B cell (primary cell): ENCODE results near the gene FBLN2. TPM values are rescaled to one million over a fixed set of nuclear protein-coding genes. Genes with fewer than 3 reads are reported as not detected.

Experiments used
- ATAC-seq: fragments of 200-7000 bp; cut with Tn5 transposase; one replicate; pipeline ENCODE4 v1.10.0; 2021; ENCODE audit warnings: low read depth, mild to moderate bottlenecking, moderate number of reproducible peaks, moderate library complexity
- CTCF ChIA-PET: fragments of 350-600 bp; sonication (Branson Sonifier 250); formaldehyde crosslinking; loops from one replicate; lab custom pipeline; 2021; ENCODE audit warnings: antibody characterized with exemption, inconsistent platforms; lab: Charles Lee
- POLR2A ChIA-PET: fragments of 350-600 bp; sonication (Branson Sonifier 250); formaldehyde crosslinking; loops from one replicate; lab custom pipeline; 2021; ENCODE audit warnings: antibody characterized with exemption; lab: Charles Lee
- DNase-seq: peaks from one replicate; pipeline ENCODE4 v3.0.0; 2013
- H2AFZ ChIP-seq: 2 replicates; pipeline ENCODE4 v1.6.1; 2012; ENCODE audit warnings: mild to moderate bottlenecking, low read depth, low read length; ENCODE audit not compliant: insufficient read depth, poor library complexity, severe bottlenecking
- H3K27ac ChIP-seq, 2 donors: 1 replicate in 1 of 2; 2 replicates in 1 of 2; pipeline ENCODE4 v1.5.1; 2012 to 2013; ENCODE audit warnings: low read length in 2 of 2, mild to moderate bottlenecking in 2 of 2, moderate library complexity in 1 of 2
- H3K27me3 ChIP-seq, 4 experiments: fragments of 200-600 bp in 1 of 4; sonication (generic) in 1 of 4; replicated peaks in 1 of 4; 1 replicate in 2 of 4; 2 replicates in 2 of 4; pipeline versions ENCODE4 v1.6.1 to v1.7.0; 2013 to 2016; ENCODE audit warnings: low read length in 3 of 4, mild to moderate bottlenecking in 2 of 4, mixed read lengths in 1 of 4, moderate library complexity in 1 of 4; ENCODE audit not compliant: insufficient read depth in 4 of 4, control insufficient read depth in 3 of 4; ENCODE audit errors: control extremely low read depth in 1 of 4
- H3K36me3 ChIP-seq, 2 experiments: replicated peaks in 1 of 2; 1 replicate in 1 of 2; 2 replicates in 1 of 2; pipeline versions ENCODE4 v1.6.1 to v1.7.1; 2013; ENCODE audit warnings: low read length in 1 of 2; ENCODE audit not compliant: insufficient read depth in 2 of 2, control insufficient read depth in 1 of 2; ENCODE audit errors: control extremely low read depth in 1 of 2, extremely low read depth in 1 of 2
- H3K4me1 ChIP-seq, 2 donors: fragments of 200-600 bp in 1 of 2; sonication (generic) in 1 of 2; 1 replicate in 1 of 2; 2 replicates in 1 of 2; pipeline versions ENCODE4 v1.5.1 to v1.6.1; 2013 to 2017; ENCODE audit warnings: low read length in 2 of 2; ENCODE audit not compliant: control insufficient read depth in 2 of 2, insufficient read depth in 2 of 2
- H3K4me2 ChIP-seq: replicated peaks from 2 replicates; pipeline ENCODE3; 2012; ENCODE audit warnings: mild to moderate bottlenecking, low read depth, low read length; ENCODE audit not compliant: poor library complexity, severe bottlenecking
- H3K4me3 ChIP-seq, 5 experiments: fragments of 200-600 bp in 1 of 5; sonication (generic) in 1 of 5; 1 replicate in 3 of 5; 2 replicates in 2 of 5; pipeline versions ENCODE4 v1.5.1 to v1.7.0; 2011 to 2016; ENCODE audit warnings: low read length in 4 of 5, mild to moderate bottlenecking in 4 of 5, low read depth in 2 of 5, control low read depth in 1 of 5, moderate library complexity in 1 of 5; ENCODE audit not compliant: insufficient read depth in 1 of 5; ENCODE audit errors: control extremely low read depth in 1 of 5, extremely low read depth in 1 of 5
- H3K79me2 ChIP-seq: fragments of 200-600 bp; sonication (generic); one replicate; pipeline ENCODE4 v1.6.0; 2016; ENCODE audit warnings: low read length; ENCODE audit not compliant: control insufficient read depth, insufficient read depth
- H3K9ac ChIP-seq: fragments of 200-600 bp; sonication (generic); 2 replicates; pipeline ENCODE4 v1.6.1; 2017; ENCODE audit warnings: mild to moderate bottlenecking, low read length, moderate library complexity
- H3K9me3 ChIP-seq, 3 donors: one replicate each; pipeline versions ENCODE4 v1.6.1 to v1.7.1; 2013; ENCODE audit warnings: low read length in 2 of 3; ENCODE audit not compliant: control insufficient read depth in 2 of 3, insufficient read depth in 1 of 3; ENCODE audit errors: control extremely low read depth in 1 of 3
- H4K20me1 ChIP-seq: 2 replicates; pipeline ENCODE4 v1.6.0; 2012; ENCODE audit warnings: mild to moderate bottlenecking, low read length; ENCODE audit not compliant: insufficient read depth, control insufficient read depth, poor library complexity, severe bottlenecking
- H3K27ac Mint-ChIP-seq: one replicate; pipeline ENCODE4 v1.8.0; 2021; ENCODE audit warnings: mixed read lengths
- H3K27me3 Mint-ChIP-seq: one replicate; pipeline ENCODE4 v1.8.0; 2021; ENCODE audit warnings: mixed read lengths
- H3K4me1 Mint-ChIP-seq: one replicate; pipeline ENCODE4 v1.8.0; 2021; ENCODE audit warnings: mixed read lengths
- H3K4me3 Mint-ChIP-seq: one replicate; pipeline ENCODE4 v1.8.0; 2021; ENCODE audit warnings: mixed read lengths
- H3K9me3 Mint-ChIP-seq: one replicate; pipeline ENCODE4 v1.8.0; 2022; ENCODE audit warnings: mixed read lengths; ENCODE audit not compliant: insufficient read depth
- EZH2 ChIP-seq: IDR thresholded peaks from 2 replicates; pipeline ENCODE4 v1.6.1; 2012; ENCODE audit warnings: borderline replicate concordance, low read depth, mild to moderate bottlenecking, moderate library complexity, low read length; ENCODE audit not compliant: insufficient read depth, poor library complexity, severe bottlenecking
- WGBS: methylation state at CpG from one replicate; pipeline ENCODE4 v1.1.5; 2013; ENCODE audit warnings: missing lambda C conversion rate; ENCODE audit not compliant: insufficient coverage; 5-methylcytosine and 5-hydroxymethylcytosine counted together
- intact Hi-C: fragments of 100-400 bp; cut with micrococcal nuclease; formaldehyde crosslinking; loops from one replicate; pipeline ENCODE4 v1.10.0; 2022
- polyA plus RNA-seq: library from polyadenylated mRNA; depleted of rRNA; stranded (reverse); fragments of >200 nt; gene quantifications from 2 replicates; pipeline ENCODE4 v1.2.3, GENCODE V29; 2012
- total RNA-seq, 2 donors: library from RNA; stranded (reverse); fragments of 120-200 nt in 1 of 2; gene quantifications; 1 replicate in 1 of 2; 2 replicates in 1 of 2; pipeline versions ENCODE4 v1.2.3 to v1.2.4, GENCODE V29; 2013 to 2022
- TF ChIP-seq, protein P1 (sequence below): fragments of 200-600 bp; IDR thresholded peaks from one replicate; pipeline ENCODE4 v1.8.0; 2022; ENCODE audit warnings: antibody characterized with exemption, mild to moderate bottlenecking

FBLN2 gene
- total and polyA plus RNA-seq, 2 donors (not counting 1 experiment from before 2014, with no cell fraction given), result 3.6 to 8.2 TPM

DNA sequence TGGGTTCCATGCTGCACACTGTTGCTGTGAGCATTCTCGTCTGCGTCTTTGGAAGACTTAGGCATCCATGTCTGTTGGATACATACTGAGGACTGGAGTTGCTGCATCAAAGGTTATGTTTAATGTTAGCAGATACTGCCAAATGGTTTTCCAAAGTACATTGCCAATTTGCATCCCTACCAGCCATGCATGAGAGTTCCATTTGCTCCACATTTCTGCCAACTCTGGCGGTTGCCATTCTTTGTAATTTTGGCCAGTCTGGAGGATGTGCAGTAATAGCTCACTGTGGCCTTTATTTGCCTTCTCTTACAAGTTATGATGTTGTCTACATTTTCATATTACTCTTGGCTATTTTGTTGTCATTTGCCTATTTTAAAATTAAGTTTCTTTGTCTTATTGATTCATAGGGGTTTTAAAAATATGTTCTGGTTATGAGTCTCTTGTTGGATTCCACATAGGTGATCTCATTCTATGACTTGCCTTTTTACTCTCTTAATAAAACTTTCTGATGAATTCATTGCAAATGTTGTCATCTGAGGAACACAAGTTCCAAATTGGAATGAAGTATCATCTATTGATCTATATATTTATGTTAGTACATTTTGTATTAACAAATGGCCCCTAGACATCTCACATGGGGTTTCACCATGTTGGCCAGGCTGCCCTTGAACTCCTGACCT lies 42.1 kb downstream of the FBLN2 start:
- POLR2A ChIA-PET, result no interaction called here
- ATAC-seq, result no peak
- H3K27ac Mint-ChIP-seq, result no peak overlapping the region

DNA sequence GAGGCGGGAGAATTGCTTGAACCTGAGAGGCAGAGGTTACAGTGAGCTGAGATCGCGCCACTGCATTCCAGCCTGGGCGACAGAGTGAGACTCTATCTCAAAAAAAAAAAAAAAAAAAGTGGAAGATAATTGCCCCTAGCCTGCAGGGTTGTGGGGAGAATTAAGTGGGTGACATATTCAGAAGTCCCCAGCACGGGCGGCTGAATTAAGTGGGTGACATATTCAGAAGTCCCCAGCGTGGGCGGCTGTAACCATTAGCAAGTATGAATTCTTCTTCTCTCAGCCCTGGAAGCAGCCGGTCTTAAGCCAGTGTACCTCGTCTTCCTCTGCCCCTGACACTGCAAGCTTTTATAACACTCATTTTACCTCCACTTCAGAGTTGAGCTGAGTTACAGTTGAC lies 44.7 kb downstream of the FBLN2 start:
- H3K4me1 Mint-ChIP-seq, result no peaks in the 10 kb centered on the region
- CTCF ChIA-PET, result no interaction called here
- no peak overlapping the region for H3K4me3 ChIP-seq
- intact Hi-C loops, result no loop called here
- no peak overlapping the region for H3K4me3 Mint-ChIP-seq
- no peaks in the 10 kb centered on the region for H3K27me3 ChIP-seq
- TF ChIP-seq EZH2, result no peak
- TF ChIP-seq, protein P1, sequence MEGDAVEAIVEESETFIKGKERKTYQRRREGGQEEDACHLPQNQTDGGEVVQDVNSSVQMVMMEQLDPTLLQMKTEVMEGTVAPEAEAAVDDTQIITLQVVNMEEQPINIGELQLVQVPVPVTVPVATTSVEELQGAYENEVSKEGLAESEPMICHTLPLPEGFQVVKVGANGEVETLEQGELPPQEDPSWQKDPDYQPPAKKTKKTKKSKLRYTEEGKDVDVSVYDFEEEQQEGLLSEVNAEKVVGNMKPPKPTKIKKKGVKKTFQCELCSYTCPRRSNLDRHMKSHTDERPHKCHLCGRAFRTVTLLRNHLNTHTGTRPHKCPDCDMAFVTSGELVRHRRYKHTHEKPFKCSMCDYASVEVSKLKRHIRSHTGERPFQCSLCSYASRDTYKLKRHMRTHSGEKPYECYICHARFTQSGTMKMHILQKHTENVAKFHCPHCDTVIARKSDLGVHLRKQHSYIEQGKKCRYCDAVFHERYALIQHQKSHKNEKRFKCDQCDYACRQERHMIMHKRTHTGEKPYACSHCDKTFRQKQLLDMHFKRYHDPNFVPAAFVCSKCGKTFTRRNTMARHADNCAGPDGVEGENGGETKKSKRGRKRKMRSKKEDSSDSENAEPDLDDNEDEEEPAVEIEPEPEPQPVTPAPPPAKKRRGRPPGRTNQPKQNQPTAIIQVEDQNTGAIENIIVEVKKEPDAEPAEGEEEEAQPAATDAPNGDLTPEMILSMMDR, result no peak
- WGBS, result 88% methylated on average over 3 of the region's 10 CpGs
- no peak for ATAC-seq
- no peaks in the 10 kb centered on the region for H3K4me1 ChIP-seq
- H2AFZ ChIP-seq, result no peak overlapping the region
- H3K27me3 Mint-ChIP-seq, result peaks cover 4% of the 10 kb centered on the region
- H3K27ac Mint-ChIP-seq, result no peak overlapping the region
- no peak overlapping the region for H3K4me2 ChIP-seq
- no peak overlapping the region for H3K9ac ChIP-seq
- no peak for DNase-seq
- no peak overlapping the region for H3K27ac ChIP-seq
- H3K36me3 ChIP-seq, result no peaks in the 10 kb centered on the region
- H3K79me2 ChIP-seq, result no peaks in the 10 kb centered on the region
- no peaks in the 10 kb centered on the region for H4K20me1 ChIP-seq
- H3K9me3 ChIP-seq, result no peaks in the 10 kb centered on the region
- no peaks in the 10 kb centered on the region for H3K9me3 Mint-ChIP-seq
- POLR2A ChIA-PET, result no interaction called here

More for the DNA sequence above, 42.1 kb downstream of the FBLN2 start:
- Histone ChIP-seq H3K27ac (no peak overlapping the region), H3K9me3 (no peaks in the 10 kb centered on the region), H3K36me3 (no peaks in the 10 kb centered on the region), H3K27me3 (no peaks in the 10 kb centered on the region), H3K4me3 (no peak overlapping the region), H3K4me1 (no peaks in the 10 kb centered on the region), H3K4me2 (no peak overlapping the region), H2AFZ (no peak overlapping the region), H4K20me1 (no peaks in the 10 kb centered on the region), H3K79me2 (no peaks in the 10 kb centered on the region), H3K9ac (no peak overlapping the region)
- CTCF ChIA-PET, result interaction anchor here (1.0 kb wide), 1 partner anchor 57 kb away, joined by 3 read pairs; no protein-coding TSS in a partner anchor
- Mint-ChIP-seq H3K4me1 (no peaks in the 10 kb centered on the region), H3K27me3 (peaks cover 4% of the 10 kb centered on the region), H3K9me3 (no peaks in the 10 kb centered on the region), H3K4me3 (no peak overlapping the region)
- TF ChIP-seq EZH2, result no peak
- TF ChIP-seq, protein P1, result no peak
- intact Hi-C loops, result no loop called here
- no peak for DNase-seq
- WGBS, result 96% methylated on average over 2 of the region's 3 CpGs
